Measurements from ENCODE around the gene KCNE1.
"Not testable (repeated sequence)": the region's sequence is repeated elsewhere in the genome, so short reads cannot be mapped to it uniquely, and the experiment has no call there.

DNA sequence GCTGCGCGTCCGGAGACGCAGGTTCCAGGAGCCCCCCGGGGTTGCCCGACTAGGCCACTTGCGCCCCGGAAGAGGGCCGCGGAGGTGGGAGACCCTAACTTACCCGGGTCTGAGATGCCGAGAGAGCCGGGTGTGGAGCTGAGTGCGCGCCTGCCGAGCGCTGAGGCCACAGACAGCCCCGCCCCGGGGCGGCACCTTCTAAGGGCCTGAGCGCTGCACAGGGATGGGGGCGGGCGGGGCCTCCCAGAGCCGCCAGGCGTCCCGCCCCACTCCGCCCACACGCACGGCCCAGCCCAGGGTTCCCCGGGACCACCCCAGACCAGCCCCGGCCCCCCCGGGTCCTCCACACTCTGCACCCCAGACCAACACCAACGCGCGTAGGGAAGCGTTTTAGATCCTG is 52.6 kb downstream of the KCNE1 start:
- TF ChIP-seq POLR2A (IDR thresholded peaks at IDR 0.05), result not testable (repeated sequence)
- TF ChIP-seq, protein P1, sequence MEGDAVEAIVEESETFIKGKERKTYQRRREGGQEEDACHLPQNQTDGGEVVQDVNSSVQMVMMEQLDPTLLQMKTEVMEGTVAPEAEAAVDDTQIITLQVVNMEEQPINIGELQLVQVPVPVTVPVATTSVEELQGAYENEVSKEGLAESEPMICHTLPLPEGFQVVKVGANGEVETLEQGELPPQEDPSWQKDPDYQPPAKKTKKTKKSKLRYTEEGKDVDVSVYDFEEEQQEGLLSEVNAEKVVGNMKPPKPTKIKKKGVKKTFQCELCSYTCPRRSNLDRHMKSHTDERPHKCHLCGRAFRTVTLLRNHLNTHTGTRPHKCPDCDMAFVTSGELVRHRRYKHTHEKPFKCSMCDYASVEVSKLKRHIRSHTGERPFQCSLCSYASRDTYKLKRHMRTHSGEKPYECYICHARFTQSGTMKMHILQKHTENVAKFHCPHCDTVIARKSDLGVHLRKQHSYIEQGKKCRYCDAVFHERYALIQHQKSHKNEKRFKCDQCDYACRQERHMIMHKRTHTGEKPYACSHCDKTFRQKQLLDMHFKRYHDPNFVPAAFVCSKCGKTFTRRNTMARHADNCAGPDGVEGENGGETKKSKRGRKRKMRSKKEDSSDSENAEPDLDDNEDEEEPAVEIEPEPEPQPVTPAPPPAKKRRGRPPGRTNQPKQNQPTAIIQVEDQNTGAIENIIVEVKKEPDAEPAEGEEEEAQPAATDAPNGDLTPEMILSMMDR (IDR thresholded peaks at IDR 0.05), result not testable (repeated sequence)

Data from tibial nerve (tissue), 3 donors.